Hypothalamus (tissue), 51 donors: ENCODE data around the gene PCDH9.

Source experiments
- DNase-seq, 51 donors: peaks; one replicate each; lab custom pipeline; 2025; lab: John Stamatoyannopoulos, UW

Gene PCDH9

GRCh38 chr13:66994097-66994496 is 236.0 kb downstream of the PCDH9 start:
- peak; percentile 11 to 92 (median 77) for DNase-seq

- DNase-seq: no peak
Measured at GRCh38 chr13:66992719-66993118, 237.4 kb downstream of the PCDH9 start.

GRCh38 chr13:66992183-66992582 is 238.0 kb downstream of the PCDH9 start:
- DNase-seq: peak in 18 of 51 donors; percentile 2 to 64 (median 30)

GRCh38 chr13:66984241-66984640 is 245.9 kb downstream of the PCDH9 start:
- DNase-seq: no peak

- DNase-seq: no peak
Measured at GRCh38 chr13:66981912-66982311, 248.2 kb downstream of the PCDH9 start.

- no peak for DNase-seq
Measured at GRCh38 chr13:66977161-66977560, 253.0 kb downstream of the PCDH9 start.

- DNase-seq: no peak
Measured at GRCh38 chr13:66974889-66975288, 255.2 kb downstream of the PCDH9 start.

- no peak for DNase-seq
Measured at GRCh38 chr13:66974174-66974573, 256.0 kb downstream of the PCDH9 start.

GRCh38 chr13:66972659-66973058 is 257.5 kb downstream of the PCDH9 start:
- DNase-seq: no peak

- DNase-seq: no peak
Measured at GRCh38 chr13:66971004-66971403, 259.1 kb downstream of the PCDH9 start.

GRCh38 chr13:66969291-66969690 is 260.8 kb downstream of the PCDH9 start:
- no peak for DNase-seq

GRCh38 chr13:66967811-66968597 is 262.1 kb downstream of the PCDH9 start:
- DNase-seq: no peak

- DNase-seq: no peak
Measured at GRCh38 chr13:66965181-66965580, 265.0 kb downstream of the PCDH9 start.

- DNase-seq: no peak
Measured at GRCh38 chr13:66962953-66963352, 267.2 kb downstream of the PCDH9 start.

- DNase-seq: no peak
Measured at GRCh38 chr13:66958611-66959010, 271.5 kb downstream of the PCDH9 start.

GRCh38 chr13:66952507-66952906 is 277.6 kb downstream of the PCDH9 start:
- no peak for DNase-seq

- DNase-seq: no peak
Measured at GRCh38 chr13:66951426-66951825, 278.7 kb downstream of the PCDH9 start.

- no peak for DNase-seq
Measured at GRCh38 chr13:66950666-66951065, 279.5 kb downstream of the PCDH9 start.

GRCh38 chr13:66948910-66949309 is 281.2 kb downstream of the PCDH9 start:
- no peak for DNase-seq

GRCh38 chr13:66943530-66943929 is 286.6 kb downstream of the PCDH9 start:
- no peak for DNase-seq

GRCh38 chr13:66940113-66940512 is 290.0 kb downstream of the PCDH9 start:
- DNase-seq: no peak

GRCh38 chr13:66937423-66937822 is 292.7 kb downstream of the PCDH9 start:
- DNase-seq: no peak

GRCh38 chr13:66933994-66934393 is 296.1 kb downstream of the PCDH9 start:
- peak in 1 of 51 donors; percentile 0 for DNase-seq
